Cardiac fibroblast (primary cell): ENCODE measurements around the gene DICER1.

Experiments
- DNase-seq, 2 donors: peaks; one replicate each; pipeline versions ENCODE4 v3.0.0 to v3.0.0-alpha.2; 2010; ENCODE audit warnings: low read depth in 2 of 2
- H3K4me3 ChIP-seq, 2 donors: replicated peaks in 1 of 2; 1 replicate in 1 of 2; 2 replicates in 1 of 2; pipeline ENCODE4 v1.5.1; 2011; ENCODE audit warnings: low read depth in 2 of 2, low read length in 2 of 2, mild to moderate bottlenecking in 2 of 2, moderate library complexity in 1 of 2
- CTCF ChIP-seq: IDR thresholded peaks from one replicate; pipeline ENCODE4 v1.5.1; 2011; ENCODE audit warnings: low read depth, mild to moderate bottlenecking, low read length, inconsistent platforms

The DICER1 gene

GRCh38 chr14:95058491-95058890 lies 98.8 kb downstream of the DICER1 start:
- H3K4me3 ChIP-seq: no peak overlapping the region
- no peak for DNase-seq
- no peak for TF ChIP-seq CTCF

GRCh38 chr14:95057851-95058250 lies 99.5 kb downstream of the DICER1 start:
- DNase-seq: no peak
- H3K4me3 ChIP-seq: no peak overlapping the region
- TF ChIP-seq CTCF: no peak

- no peak for DNase-seq
- H3K4me3 ChIP-seq: no peak overlapping the region
- no peak for TF ChIP-seq CTCF
Measured at GRCh38 chr14:95057147-95057546, 100.2 kb downstream of the DICER1 start.

GRCh38 chr14:95056476-95056875 lies 100.9 kb downstream of the DICER1 start:
- H3K4me3 ChIP-seq: no peak overlapping the region
- TF ChIP-seq CTCF: no peak

GRCh38 chr14:95055318-95055717 lies 102.0 kb downstream of the DICER1 start:
- no peak overlapping the region for H3K4me3 ChIP-seq
- TF ChIP-seq CTCF: no peak
- no peak for DNase-seq

More at GRCh38 chr14:95056476-95056875, 100.9 kb downstream of the DICER1 start:
- no peak for DNase-seq

GRCh38 chr14:95054346-95055280 lies 102.7 kb downstream of the DICER1 start:
- TF ChIP-seq CTCF: no peak
- DNase-seq: no peak
- no peak overlapping the region for H3K4me3 ChIP-seq
